Measurements from ENCODE around the gene AGAP3.

Gene AGAP3

DNA sequence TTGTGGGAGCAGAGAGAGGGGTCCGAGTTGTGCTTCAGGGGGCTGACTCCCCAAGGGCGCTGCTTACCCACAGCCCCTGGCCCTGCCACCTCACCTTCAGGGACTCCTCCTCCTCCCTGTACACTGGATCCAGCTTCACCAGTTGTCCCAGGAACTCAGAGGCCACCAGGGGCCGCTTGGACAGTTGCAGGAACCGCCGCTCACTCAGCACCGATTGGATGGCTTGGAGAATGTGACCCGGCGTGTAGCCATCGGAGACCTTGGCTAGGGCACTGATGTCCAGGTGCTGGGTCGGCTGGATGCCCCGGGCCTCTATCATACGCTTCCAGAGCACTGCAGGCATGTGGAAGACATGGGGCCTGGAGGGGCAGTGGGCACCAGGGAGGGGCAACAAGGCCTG, 105.3 kb downstream of the AGAP3 start:
- POLR2A ChIA-PET (ENCODE audit: low non-redundant PET) = no interaction called here
- TF ChIP-seq, protein P1, sequence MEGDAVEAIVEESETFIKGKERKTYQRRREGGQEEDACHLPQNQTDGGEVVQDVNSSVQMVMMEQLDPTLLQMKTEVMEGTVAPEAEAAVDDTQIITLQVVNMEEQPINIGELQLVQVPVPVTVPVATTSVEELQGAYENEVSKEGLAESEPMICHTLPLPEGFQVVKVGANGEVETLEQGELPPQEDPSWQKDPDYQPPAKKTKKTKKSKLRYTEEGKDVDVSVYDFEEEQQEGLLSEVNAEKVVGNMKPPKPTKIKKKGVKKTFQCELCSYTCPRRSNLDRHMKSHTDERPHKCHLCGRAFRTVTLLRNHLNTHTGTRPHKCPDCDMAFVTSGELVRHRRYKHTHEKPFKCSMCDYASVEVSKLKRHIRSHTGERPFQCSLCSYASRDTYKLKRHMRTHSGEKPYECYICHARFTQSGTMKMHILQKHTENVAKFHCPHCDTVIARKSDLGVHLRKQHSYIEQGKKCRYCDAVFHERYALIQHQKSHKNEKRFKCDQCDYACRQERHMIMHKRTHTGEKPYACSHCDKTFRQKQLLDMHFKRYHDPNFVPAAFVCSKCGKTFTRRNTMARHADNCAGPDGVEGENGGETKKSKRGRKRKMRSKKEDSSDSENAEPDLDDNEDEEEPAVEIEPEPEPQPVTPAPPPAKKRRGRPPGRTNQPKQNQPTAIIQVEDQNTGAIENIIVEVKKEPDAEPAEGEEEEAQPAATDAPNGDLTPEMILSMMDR (conservative IDR thresholded peaks at IDR 0.05; ENCODE audit: low read depth) = no peak
- H3K27ac ChIP-seq = no peak overlapping the region
- CTCF ChIA-PET = no interaction called here
- no peak for DNase-seq (ENCODE audit: low spot score)

DNA sequence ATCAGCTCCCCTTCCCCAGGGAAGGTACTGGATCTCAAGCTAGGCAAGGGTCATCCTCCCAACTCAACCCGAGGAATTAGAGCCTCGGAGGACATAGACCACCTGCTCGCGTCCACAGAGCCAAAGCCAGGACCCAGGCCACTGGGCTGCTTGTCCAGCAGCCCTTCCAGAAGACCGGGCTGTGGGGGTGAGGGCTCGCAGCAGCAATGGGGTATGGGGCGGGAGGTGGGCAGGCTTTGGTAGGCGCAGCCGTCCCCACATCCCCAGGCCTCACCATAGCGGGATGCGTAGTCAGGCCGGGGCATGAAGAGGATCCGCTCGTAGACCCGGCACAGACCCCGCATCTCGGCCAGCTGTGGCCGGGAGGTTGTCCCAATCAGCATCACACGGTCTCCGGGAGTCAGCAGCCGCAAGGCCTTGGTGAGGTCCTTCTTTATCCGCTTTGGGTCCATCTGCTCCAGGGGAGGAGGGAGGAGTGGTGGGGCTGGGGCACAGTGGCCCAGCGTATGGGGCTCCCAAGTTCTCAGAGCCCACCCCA, 105.8 kb downstream of the AGAP3 start:
- TF ChIP-seq, protein P1 (conservative IDR thresholded peaks at IDR 0.05; ENCODE audit: low read depth) = no peak
- H3K27ac ChIP-seq = no peak overlapping the region
- ChIA-PET POLR2A (ENCODE audit: low non-redundant PET) (no interaction called here), CTCF (no interaction called here)
- DNase-seq (ENCODE audit: low spot score) = no peak

DNA sequence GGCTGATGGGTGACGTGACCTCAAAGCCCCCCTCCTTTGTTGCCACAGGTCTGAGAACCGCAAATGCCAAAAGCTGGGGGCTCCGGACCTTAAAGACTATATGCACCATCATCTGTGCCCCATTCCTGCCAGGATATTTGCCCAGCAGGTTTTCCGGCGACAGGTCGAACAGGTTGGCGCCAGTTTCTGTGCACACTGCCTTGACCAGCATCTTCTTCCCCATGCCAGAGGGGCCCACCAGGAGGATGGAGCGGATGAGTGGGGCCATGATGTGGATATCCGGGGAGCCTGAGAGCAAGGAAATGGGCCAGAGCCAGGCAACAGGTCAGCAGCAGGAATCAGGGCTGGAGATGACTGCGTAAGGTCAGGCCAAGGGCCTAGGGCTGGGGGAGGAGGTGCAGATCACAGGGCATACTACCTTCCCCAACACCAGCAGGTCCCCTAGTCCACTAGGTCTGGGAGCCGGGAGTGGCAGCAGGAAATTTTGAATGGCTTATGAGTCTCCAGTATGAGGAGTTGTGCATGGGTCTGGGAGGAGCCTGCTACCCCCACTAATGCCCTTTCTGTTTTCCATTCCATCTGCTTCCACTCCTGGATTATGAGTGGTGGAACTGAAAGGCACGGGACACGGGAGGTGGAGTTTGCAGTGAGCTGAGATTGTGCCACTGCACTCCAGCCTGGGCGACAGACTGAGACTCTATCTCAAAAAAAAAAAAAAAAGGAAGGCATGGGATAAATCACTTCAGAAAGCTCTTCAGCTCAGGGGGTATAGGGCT, 107.1 kb downstream of the AGAP3 start:
- POLR2A ChIA-PET (ENCODE audit: low non-redundant PET) = no interaction called here
- no peak overlapping the region for H3K27ac ChIP-seq
- TF ChIP-seq, protein P1 (conservative IDR thresholded peaks at IDR 0.05; ENCODE audit: low read depth) = no peak
- no peak for DNase-seq (ENCODE audit: low spot score)
- CTCF ChIA-PET = no interaction called here
